ENCODE data around the gene PDCD6IP.

PDCD6IP gene

GRCh38 chr3:33895658-33896057, 97.2 kb downstream of the PDCD6IP start:
- no peak for DNase-seq (ENCODE audit: low read depth)

- DNase-seq (ENCODE audit: low read depth): no peak
Observed at GRCh38 chr3:33897306-33897705, 98.9 kb downstream of the PDCD6IP start.

- DNase-seq (ENCODE audit: low read depth): no peak
Observed at GRCh38 chr3:33898901-33899300, 100.5 kb downstream of the PDCD6IP start.

- DNase-seq (ENCODE audit: low read depth): no peak
Observed at GRCh38 chr3:33900440-33900808, 102.0 kb downstream of the PDCD6IP start.

- DNase-seq (ENCODE audit: low read depth): peak; percentile 79
Observed at GRCh38 chr3:33900809-33901505, 102.5 kb downstream of the PDCD6IP start.

- DNase-seq (ENCODE audit: low read depth): no peak
Observed at GRCh38 chr3:33901862-33902563, 103.6 kb downstream of the PDCD6IP start.

GRCh38 chr3:33904730-33905129, 106.3 kb downstream of the PDCD6IP start:
- DNase-seq (ENCODE audit: low read depth): no peak

GRCh38 chr3:33908250-33908851, 109.9 kb downstream of the PDCD6IP start:
- DNase-seq (ENCODE audit: low read depth): no peak

- no peak for DNase-seq (ENCODE audit: low read depth)
Observed at GRCh38 chr3:33909547-33909946, 111.1 kb downstream of the PDCD6IP start.

GRCh38 chr3:33910031-33910430, 111.6 kb downstream of the PDCD6IP start:
- DNase-seq (ENCODE audit: low read depth): no peak

GRCh38 chr3:33911525-33912322, 113.3 kb downstream of the PDCD6IP start:
- no peak for DNase-seq (ENCODE audit: low read depth)

GRCh38 chr3:33914212-33914611, 115.8 kb downstream of the PDCD6IP start:
- DNase-seq (ENCODE audit: low read depth): no peak

GRCh38 chr3:33914731-33915379, 116.4 kb downstream of the PDCD6IP start:
- DNase-seq (ENCODE audit: low read depth): no peak

- no peak for DNase-seq (ENCODE audit: low read depth)
Observed at GRCh38 chr3:33915796-33916546, 117.5 kb downstream of the PDCD6IP start.

- DNase-seq (ENCODE audit: low read depth): peak; percentile 31
Observed at GRCh38 chr3:33918126-33918756, 119.8 kb downstream of the PDCD6IP start.
